Stimulated activated CD4-positive, alpha-beta T cell treated with anti-CD3 and anti-CD28 coated beads, TNF-alpha, amount 100 ng/mL, for 1 hour (primary cell): ENCODE data around the gene AKNA.
A peak's percentile ranks its signal among the peaks of the same experiment; 100 is the strongest.
"Not testable (repeated sequence)": the region's sequence is repeated elsewhere in the genome, so short reads cannot be mapped to it uniquely, and the experiment has no call there.

Source experiments
- DNase-seq, 3 donors: peaks; one replicate each; pipeline ENCODE4 v3.0.0-alpha.2; 2020; ENCODE audit warnings: low read depth in 3 of 3, low spot score in 1 of 3

The AKNA gene

GRCh38 chr9:114341991-114342390 lies 45.8 kb downstream of the AKNA start:
- no peak for DNase-seq

- DNase-seq = no peak
These were observed 46.5 kb downstream of the AKNA start for GRCh38 chr9:114341152-114341830.

GRCh38 chr9:114339130-114339908 lies 48.5 kb downstream of the AKNA start:
- DNase-seq = peak in 2 of 3 donors; percentile 20 to 50

GRCh38 chr9:114338187-114338586 lies 49.6 kb downstream of the AKNA start:
- no peak for DNase-seq

DNA sequence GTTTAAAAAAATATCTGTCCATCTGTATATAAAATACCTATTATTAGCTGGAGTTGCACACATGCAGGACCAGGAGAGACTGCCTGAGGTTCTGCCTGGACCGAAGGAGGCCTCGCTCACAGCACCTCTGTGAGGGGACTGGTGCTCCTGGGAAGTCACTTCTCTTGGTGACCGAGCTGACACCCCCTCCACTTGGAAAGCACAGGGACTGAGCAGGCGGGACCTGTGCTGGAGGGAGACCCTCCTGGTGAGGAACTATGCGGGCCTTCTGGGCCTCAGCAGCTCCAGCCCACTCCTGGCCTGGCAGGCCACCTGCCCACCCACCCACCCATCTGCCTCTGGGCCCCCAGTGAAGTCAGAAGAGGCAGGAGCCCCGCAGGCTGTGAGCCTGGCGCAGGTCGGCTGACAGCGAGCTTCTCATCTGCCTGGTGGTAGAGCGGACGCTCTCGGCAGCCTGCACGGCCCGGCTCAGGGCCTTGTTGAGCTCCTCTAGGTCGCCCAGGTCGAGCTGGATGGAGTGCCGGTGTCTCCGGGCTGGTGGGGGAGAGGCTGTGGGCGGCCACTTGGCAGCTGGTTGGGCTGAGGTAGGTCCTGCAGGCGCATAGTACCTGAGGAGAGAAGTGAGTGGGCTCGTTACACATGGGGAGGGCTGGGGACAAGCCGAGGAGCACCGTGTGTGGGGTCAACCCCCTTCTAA lies 50.9 kb downstream of the AKNA start:
- no peak for DNase-seq

DNA sequence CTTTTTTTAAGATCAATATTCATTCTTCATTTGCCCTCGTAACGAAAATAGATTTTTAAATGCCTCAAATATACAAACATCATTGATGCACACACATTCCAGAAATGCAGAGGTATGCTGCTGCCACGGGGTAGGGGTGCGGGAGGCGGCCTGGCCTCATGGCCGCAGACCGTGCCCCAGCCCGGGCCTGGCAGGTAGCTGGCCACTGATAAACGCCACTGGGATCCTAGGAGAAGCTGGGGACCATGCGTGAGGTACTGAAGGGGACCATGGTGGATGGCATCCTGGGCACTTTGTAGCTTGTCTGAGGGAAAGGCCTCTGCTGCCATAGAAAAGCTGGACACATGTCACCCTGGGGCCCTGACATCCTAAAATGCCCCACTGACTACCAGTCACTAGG lies 51.6 kb downstream of the AKNA start:
- DNase-seq = no peak

DNA sequence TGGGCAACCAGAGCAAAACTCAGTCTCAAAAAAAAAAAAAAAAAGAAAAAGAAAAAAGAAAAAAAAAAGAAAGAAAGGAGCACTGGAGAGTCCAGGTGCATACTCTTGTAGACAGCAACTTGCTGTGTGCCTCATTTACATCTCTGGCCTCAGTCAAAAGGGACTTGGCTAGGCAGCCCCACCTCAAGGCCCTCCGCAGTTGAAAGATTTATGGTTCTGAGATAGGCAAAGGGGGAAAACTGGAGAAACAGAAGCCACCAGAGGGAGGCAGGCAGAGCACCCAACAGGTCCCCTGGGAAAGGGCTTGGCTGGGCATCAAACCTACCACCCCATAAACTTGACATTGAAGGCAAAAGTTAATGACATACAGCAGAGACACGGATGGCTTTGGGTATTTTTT lies 52.0 kb downstream of the AKNA start:
- no peak for DNase-seq

- DNase-seq = no peak
These were observed 53.3 kb downstream of the AKNA start for GRCh38 chr9:114334490-114334889.

GRCh38 chr9:114333718-114334117 lies 54.1 kb downstream of the AKNA start:
- DNase-seq = not testable (repeated sequence)

DNA sequence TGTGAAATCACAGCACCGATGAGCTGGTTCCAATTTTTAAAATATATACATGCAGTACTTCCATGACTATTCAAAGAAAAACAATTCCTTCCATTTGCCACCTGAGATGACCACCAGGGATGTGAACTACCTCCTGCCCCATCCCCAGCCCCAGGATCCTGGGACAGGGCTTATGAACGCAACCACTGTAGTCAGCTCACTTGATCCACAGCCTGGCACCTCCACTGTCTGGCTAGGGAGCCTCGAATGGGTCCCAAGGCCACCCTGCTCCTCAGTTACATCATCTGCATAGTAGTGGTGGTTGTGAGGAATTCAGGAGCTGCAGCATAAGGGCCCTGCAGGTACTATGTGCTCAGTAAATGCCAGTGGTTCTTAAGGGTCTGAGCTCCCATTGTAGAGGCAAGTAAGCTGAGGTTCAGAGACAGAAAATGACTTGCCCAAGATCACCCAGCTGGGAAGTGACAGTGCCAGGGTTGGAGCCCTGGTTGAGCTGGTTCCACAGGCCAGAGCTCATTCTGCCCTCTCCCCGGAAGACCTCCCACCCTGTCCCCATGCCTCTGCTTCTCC lies 55.2 kb downstream of the AKNA start:
- DNase-seq = not testable (repeated sequence)

DNA sequence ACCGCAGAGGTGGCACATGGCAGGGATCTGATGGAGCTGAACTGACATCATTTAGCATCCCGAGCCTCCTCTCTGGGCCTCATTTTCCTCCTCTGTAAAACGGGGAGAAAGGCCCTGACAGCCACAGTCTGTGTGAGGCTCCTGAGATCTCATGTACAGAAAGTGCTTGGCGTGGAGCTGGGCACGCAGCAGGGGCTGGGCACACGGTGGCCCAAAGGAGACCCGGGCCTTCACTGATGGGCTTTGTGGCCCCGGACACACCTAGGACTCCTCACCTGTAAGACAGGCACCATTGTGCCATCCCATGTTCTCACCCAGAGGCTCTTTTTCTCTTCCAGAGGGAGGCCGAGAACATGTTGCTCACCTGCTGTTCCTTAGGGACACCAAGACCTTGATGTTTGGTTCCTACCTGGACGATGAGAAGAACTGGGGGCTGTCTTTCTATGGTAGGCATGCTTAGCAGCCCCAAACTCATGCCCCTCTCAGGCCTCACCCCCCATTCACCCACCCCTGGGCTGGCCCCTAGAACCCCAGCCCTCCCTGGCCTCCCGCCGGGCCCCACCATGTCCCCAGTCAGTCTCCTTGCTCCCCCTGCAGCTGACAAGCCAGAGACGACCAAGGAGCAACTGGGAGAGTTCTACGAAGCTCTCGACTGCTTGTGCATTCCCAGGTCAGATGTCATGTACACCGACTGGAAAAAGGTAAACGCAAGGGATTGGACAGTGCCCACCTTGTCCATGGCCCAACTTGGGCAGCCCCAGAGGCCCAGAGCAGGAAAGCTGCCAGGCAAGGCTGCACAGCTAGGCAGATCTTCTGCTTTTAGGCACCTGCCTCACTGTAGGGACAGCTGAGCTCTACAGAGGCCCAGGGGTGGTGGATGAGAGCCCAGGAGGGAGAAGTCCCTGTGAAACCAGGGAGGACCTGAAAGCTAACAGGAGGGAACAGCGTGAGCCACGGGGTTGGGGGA lies 56.3 kb downstream of the AKNA start:
- not testable (repeated sequence) for DNase-seq

- DNase-seq = no peak
These were observed 57.1 kb downstream of the AKNA start for GRCh38 chr9:114330636-114331035.

- DNase-seq = not testable (repeated sequence)
These were observed 58.2 kb downstream of the AKNA start, which contains the start of gene ORM2 for GRCh38 chr9:114329625-114330022. Gene ORM2 (plus strand): TSS chr9:114329869. CDS start chr9:114329905, 36 bp downstream.

DNA sequence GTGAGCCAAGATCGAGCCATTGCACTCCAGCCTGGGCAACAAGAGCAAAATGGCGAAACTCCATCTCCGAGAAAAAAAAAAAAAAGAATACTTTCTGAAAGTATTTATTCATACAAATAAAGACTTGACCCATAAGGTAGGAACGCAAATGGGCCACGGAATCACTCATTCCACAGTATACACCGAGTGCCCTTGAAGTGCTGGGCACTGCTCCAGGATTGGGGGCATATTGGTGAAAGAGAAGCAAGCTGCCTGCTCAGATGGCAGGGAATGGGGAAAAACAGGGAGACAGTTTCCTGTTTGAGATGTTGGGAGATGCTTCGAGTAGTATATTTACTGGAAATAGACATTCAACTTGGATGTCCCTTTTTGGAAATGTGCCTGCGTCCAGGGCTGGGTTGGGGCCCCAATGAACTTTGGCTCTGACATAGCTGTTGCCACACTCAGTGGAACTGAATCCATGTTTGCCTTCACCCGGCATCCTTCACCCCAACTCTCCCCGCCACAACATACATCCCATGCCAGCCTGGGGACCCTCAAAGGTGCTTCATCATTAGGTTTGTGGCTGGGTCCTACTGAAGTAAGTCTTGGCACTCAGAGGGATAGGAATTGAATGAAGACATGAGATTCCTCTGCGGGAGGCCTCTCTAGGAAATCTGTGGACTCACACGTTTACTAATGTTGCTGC lies 58.7 kb downstream of the AKNA start:
- not testable (repeated sequence) for DNase-seq

- not testable (repeated sequence) for DNase-seq
These were observed 59.4 kb downstream of the AKNA start for GRCh38 chr9:114328357-114328820.

GRCh38 chr9:114327749-114328148 lies 60.0 kb downstream of the AKNA start:
- no peak for DNase-seq

DNA sequence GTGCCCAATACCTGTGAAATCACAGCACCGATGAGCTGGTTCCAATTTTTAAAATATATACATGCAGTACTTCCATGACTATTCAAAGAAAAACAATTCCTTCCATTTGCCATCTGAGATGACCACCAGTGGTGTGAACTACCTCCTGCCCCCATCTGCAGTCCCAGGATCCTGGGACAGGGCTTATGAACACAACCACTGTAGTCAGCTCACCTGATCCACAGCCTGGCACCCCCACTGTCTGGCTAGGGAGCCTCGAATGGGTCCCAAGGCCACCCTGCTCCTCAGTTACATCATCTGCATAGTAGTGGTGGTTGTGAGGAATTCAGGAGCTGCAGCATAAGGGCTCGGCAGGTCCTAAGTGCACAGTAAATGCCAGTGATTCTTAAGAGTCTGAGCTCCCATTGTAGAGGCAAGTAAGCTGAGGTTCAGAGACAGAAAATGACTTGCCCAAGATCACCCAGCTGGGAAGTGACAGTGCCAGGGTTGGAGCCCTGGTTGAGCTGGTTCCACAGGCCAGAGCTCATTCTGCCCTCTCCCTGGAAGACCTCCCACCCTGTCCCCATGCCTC lies 62.0 kb downstream of the AKNA start:
- DNase-seq = not testable (repeated sequence)

GRCh38 chr9:114324965-114325364 lies 62.8 kb downstream of the AKNA start:
- not testable (repeated sequence) for DNase-seq

DNA sequence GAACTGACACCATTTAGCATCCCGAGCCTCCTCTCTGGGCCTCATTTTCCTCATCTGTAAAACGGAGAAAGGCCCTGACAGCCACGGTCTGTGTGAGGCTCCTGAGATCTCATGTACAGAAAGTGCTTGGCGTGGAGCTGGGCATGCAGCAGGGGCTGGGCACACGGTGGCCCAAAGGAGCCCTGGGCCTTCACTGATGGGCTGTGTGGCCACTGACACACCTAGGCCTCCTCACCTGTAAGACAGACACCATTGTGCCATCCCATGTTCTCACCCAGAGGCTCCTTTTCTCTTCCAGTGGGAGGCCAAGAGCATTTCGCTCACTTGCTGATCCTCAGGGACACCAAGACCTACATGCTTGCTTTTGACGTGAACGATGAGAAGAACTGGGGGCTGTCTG lies 63.3 kb downstream of the AKNA start:
- no peak for DNase-seq
